GM12801 (cell line): ENCODE results near the gene ATXN3L.

ENCODE experiments used
- CTCF ChIP-seq: IDR thresholded peaks from one replicate; pipeline ENCODE4 v1.5.1; 2011; ENCODE audit warnings: control low read depth; ENCODE audit not compliant: insufficient read length; ENCODE audit errors: extremely low read depth

Gene ATXN3L

GRCh38 chrX:13319953-13320352 lies at the start of gene ATXN3L:
ATXN3L (minus strand) TSS chrX:13320053; CDS start chrX:13319934, 119 bp downstream.
- TF ChIP-seq CTCF, result no peak

GRCh38 chrX:13369256-13370030 lies 49.6 kb upstream of the ATXN3L start:
- TF ChIP-seq CTCF, result no peak

GRCh38 chrX:13367950-13368349 lies 48.1 kb upstream of the ATXN3L start:
- TF ChIP-seq CTCF, result no peak

DNA sequence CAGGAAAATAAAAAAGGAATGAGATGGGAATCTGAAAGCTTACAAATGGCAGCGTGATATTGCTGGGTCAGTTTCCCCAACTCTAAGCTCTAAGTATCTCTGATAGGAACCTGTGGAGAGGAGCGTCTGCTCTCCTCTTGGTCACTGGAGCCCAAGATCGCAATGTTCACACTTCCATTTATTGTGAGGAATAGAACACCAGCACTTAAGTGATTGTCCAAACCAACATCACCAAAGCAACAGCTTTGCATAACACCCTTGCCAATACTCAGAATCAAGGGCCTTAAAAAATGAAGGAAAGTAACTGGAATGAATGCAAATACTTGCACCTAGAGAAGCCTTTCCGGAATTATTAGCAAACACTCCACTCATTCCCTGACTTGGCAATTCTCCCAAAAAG lies 46.8 kb upstream of the ATXN3L start:
- no peak for TF ChIP-seq CTCF

DNA sequence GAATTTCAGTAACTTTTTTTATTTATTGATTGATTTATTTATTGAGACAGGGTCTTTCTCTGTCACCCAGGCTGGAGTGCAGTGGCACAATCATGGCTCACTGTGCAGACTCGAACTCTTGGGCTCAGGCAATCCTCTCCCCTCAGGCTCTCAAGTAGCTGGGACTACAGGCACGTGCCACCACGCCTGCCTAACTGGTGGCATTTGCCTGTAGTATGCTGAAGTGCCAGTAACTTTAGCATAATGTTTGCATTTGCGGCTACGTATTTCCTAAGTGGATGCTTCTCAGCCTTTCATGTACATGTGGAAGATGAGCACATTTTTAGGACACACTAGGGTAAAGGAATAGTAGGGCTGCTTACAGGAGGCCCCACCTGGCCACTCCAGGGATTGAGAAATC lies 45.3 kb upstream of the ATXN3L start:
- no peak for TF ChIP-seq CTCF

- TF ChIP-seq CTCF, result no peak
These were observed 44.5 kb upstream of the ATXN3L start for GRCh38 chrX:13364230-13364857.

DNA sequence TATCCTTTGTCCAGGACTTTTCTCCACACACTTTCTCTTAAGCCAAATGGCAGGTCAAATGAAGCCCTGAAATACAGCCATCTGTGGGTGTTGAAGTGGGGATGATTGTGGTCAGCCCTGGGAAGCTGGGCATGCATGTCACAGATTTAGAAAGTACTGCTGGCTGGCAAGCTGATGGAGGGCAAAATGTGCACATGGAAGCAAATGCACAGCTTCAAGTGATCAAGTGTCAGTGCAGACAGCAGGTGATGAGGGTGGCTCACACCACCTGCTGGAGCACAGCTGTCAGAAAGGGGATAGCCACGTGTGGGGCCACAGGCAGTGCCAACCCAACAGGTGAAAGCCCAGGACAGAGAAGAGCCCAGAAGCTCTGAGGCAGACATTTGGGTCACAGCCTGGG lies 40.3 kb upstream of the ATXN3L start:
- no peak for TF ChIP-seq CTCF
